Karpas-422 (cell line): ENCODE measurements around the gene HRCT1. TPM values are rescaled to one million over a fixed set of nuclear protein-coding genes. Genes with fewer than 3 reads are reported as not detected.
"Not testable (repeated sequence)": the region's sequence is repeated elsewhere in the genome, so short reads cannot be mapped to it uniquely, and the experiment has no call there.

Experiments used
- DNase-seq: peaks from one replicate; pipeline ENCODE4 v3.0.0-alpha.2; 2015
- H2AFZ ChIP-seq: fragments of 200-600 bp; sonication (generic); 2 replicates; pipeline ENCODE4 v1.6.1; 2014; ENCODE audit warnings: antibody characterized with exemption, low read length, mixed read lengths
- H3K27ac ChIP-seq: fragments of 200-600 bp; sonication (generic); 2 replicates; pipeline ENCODE4 v1.5.1; 2014; ENCODE audit warnings: mild to moderate bottlenecking, low read length, moderate library complexity
- H3K27me3 ChIP-seq: fragments of 200-600 bp; sonication (generic); 2 replicates; pipeline ENCODE4 v1.6.1; 2014; ENCODE audit warnings: low read length, mixed read lengths
- H3K36me3 ChIP-seq: fragments of 200-600 bp; sonication (generic); 2 replicates; pipeline ENCODE4 v1.6.1; 2014; ENCODE audit warnings: low read length, mixed read lengths; ENCODE audit not compliant: insufficient read depth
- H3K4me1 ChIP-seq: fragments of 200-600 bp; sonication (generic); 2 replicates; pipeline ENCODE4 v1.6.1; 2014; ENCODE audit warnings: mild to moderate bottlenecking, low read length, mixed read lengths
- H3K4me2 ChIP-seq: fragments of 200-600 bp; sonication (generic); 2 replicates; pipeline ENCODE4 v1.6.1; 2014; ENCODE audit warnings: low read length, low read depth, mild to moderate bottlenecking; ENCODE audit not compliant: poor library complexity, severe bottlenecking
- H3K4me3 ChIP-seq: fragments of 200-600 bp; sonication (generic); 2 replicates; pipeline ENCODE4 v1.5.1; 2014; ENCODE audit warnings: mild to moderate bottlenecking, antibody characterized with exemption, low read length, mixed read lengths
- H3K79me2 ChIP-seq: fragments of 200-600 bp; sonication (generic); 2 replicates; pipeline ENCODE4 v1.6.1; 2014; ENCODE audit warnings: mild to moderate bottlenecking, low read length, mixed read lengths
- H3K9ac ChIP-seq: fragments of 200-600 bp; sonication (generic); 2 replicates; pipeline ENCODE4 v1.6.0; 2014; ENCODE audit warnings: low read length
- H3K9me2 ChIP-seq: fragments of 200-600 bp; sonication (generic), shearing (Covaris generic); replicated peaks from 2 replicates; pipeline ENCODE4 v1.6.0; 2014; ENCODE audit warnings: mild to moderate bottlenecking, low read length, moderate library complexity; ENCODE audit not compliant: insufficient read depth
- H3K9me3 ChIP-seq: fragments of 300-700, 200-600 bp; sonication (generic); 2 replicates; pipeline ENCODE4 v1.6.1; 2014; ENCODE audit warnings: low read length, mixed read lengths
- H4K20me1 ChIP-seq: fragments of 200-600 bp; sonication (generic); 2 replicates; pipeline ENCODE4 v1.6.1; 2014; ENCODE audit warnings: mild to moderate bottlenecking, antibody characterized with exemption, low read length, low read depth; ENCODE audit not compliant: insufficient read depth
- total RNA-seq: library from RNA; depleted of rRNA; stranded (reverse); fragments of >200 nt; shearing (Covaris generic); gene quantifications from 2 replicates; pipeline ENCODE4 v1.2.3, GENCODE V29; 2014; ENCODE audit warnings: low replicate concordance

HRCT1 gene
- total RNA-seq, 1 experiment from 2014 or later, result not detected

- no peaks in the 10 kb centered on the region for H4K20me1 ChIP-seq
- no peaks in the 10 kb centered on the region for H3K36me3 ChIP-seq
- no peak overlapping the region for H2AFZ ChIP-seq
- no peak for DNase-seq
- H3K9me2 ChIP-seq, result no peaks in the 10 kb centered on the region
- no peak overlapping the region for H3K9ac ChIP-seq
- no peaks in the 10 kb centered on the region for H3K79me2 ChIP-seq
- H3K27me3 ChIP-seq, result no peaks in the 10 kb centered on the region
- H3K9me3 ChIP-seq, result no peaks in the 10 kb centered on the region
- H3K4me2 ChIP-seq, result no peak overlapping the region
- H3K4me3 ChIP-seq, result no peak overlapping the region
- no peaks in the 10 kb centered on the region for H3K4me1 ChIP-seq
- H3K27ac ChIP-seq, result no peak overlapping the region
These were observed 25.0 kb downstream of the HRCT1 start for GRCh38 chr9:35930989-35931388.

GRCh38 chr9:35932735-35933134 lies 26.7 kb downstream of the HRCT1 start:
- H3K27me3 ChIP-seq, result no peaks in the 10 kb centered on the region
- H3K4me1 ChIP-seq, result peaks cover 9% of the 10 kb centered on the region
- no peak overlapping the region for H3K9ac ChIP-seq
- H3K4me2 ChIP-seq, result no peak overlapping the region
- no peaks in the 10 kb centered on the region for H3K9me3 ChIP-seq
- H2AFZ ChIP-seq, result no peak overlapping the region
- H3K4me3 ChIP-seq, result no peak overlapping the region
- H3K27ac ChIP-seq, result no peak overlapping the region
- no peaks in the 10 kb centered on the region for H3K79me2 ChIP-seq
- H3K9me2 ChIP-seq, result no peaks in the 10 kb centered on the region
- DNase-seq, result no peak
- no peaks in the 10 kb centered on the region for H4K20me1 ChIP-seq
- H3K36me3 ChIP-seq, result no peaks in the 10 kb centered on the region

- H3K9ac ChIP-seq, result no peak overlapping the region
- H3K4me3 ChIP-seq, result no peak overlapping the region
- H3K79me2 ChIP-seq, result no peaks in the 10 kb centered on the region
- H3K4me1 ChIP-seq, result peaks cover 16% of the 10 kb centered on the region
- H3K27me3 ChIP-seq, result no peaks in the 10 kb centered on the region
- H3K9me2 ChIP-seq, result no peaks in the 10 kb centered on the region
- no peaks in the 10 kb centered on the region for H4K20me1 ChIP-seq
- H3K4me2 ChIP-seq, result no peak overlapping the region
- DNase-seq, result no peak
- H3K27ac ChIP-seq, result no peak overlapping the region
- no peaks in the 10 kb centered on the region for H3K36me3 ChIP-seq
- H3K9me3 ChIP-seq, result no peaks in the 10 kb centered on the region
- H2AFZ ChIP-seq, result no peak overlapping the region
These were observed 27.6 kb downstream of the HRCT1 start for GRCh38 chr9:35933550-35934067.

- not testable (repeated sequence) for H3K9me2 ChIP-seq, H3K4me3 ChIP-seq, H3K36me3 ChIP-seq, DNase-seq, H3K4me2 ChIP-seq, H2AFZ ChIP-seq, H3K79me2 ChIP-seq, H3K27me3 ChIP-seq, H3K9me3 ChIP-seq, H4K20me1 ChIP-seq, H3K9ac ChIP-seq, H3K27ac ChIP-seq
- H3K4me1 ChIP-seq, result peaks cover 16% of the 10 kb centered on the region
These were observed 28.1 kb downstream of the HRCT1 start for GRCh38 chr9:35934069-35934468.

GRCh38 chr9:35935261-35935660 lies 29.3 kb downstream of the HRCT1 start:
- Histone ChIP-seq H3K9me2 (no peaks in the 10 kb centered on the region), H3K9ac (no peak overlapping the region), H3K4me2 (no peak overlapping the region), H3K4me1 (peaks cover 16% of the 10 kb centered on the region), H3K79me2 (no peaks in the 10 kb centered on the region), H2AFZ (no peak overlapping the region), H3K36me3 (no peaks in the 10 kb centered on the region), H4K20me1 (no peaks in the 10 kb centered on the region), H3K27ac (no peak overlapping the region), H3K4me3 (no peak overlapping the region), H3K27me3 (no peaks in the 10 kb centered on the region), H3K9me3 (no peaks in the 10 kb centered on the region)
- DNase-seq, result no peak

GRCh38 chr9:35935755-35936509 lies 29.9 kb downstream of the HRCT1 start:
- Histone ChIP-seq H3K4me3 (no peak overlapping the region), H3K9me3 (no peaks in the 10 kb centered on the region), H3K36me3 (no peaks in the 10 kb centered on the region), H3K9me2 (no peaks in the 10 kb centered on the region), H2AFZ (no peak overlapping the region), H3K9ac (no peak overlapping the region), H3K79me2 (no peaks in the 10 kb centered on the region), H3K27ac (no peak overlapping the region), H3K27me3 (no peaks in the 10 kb centered on the region), H3K4me2 (no peak overlapping the region), H4K20me1 (no peaks in the 10 kb centered on the region), H3K4me1 (peaks cover 16% of the 10 kb centered on the region)
- no peak for DNase-seq

- Histone ChIP-seq H3K27ac (no peak overlapping the region), H3K27me3 (no peaks in the 10 kb centered on the region), H3K4me2 (no peak overlapping the region), H3K4me3 (no peak overlapping the region), H3K9me3 (no peaks in the 10 kb centered on the region), H3K79me2 (no peaks in the 10 kb centered on the region), H3K4me1 (peaks cover 16% of the 10 kb centered on the region), H3K9me2 (no peaks in the 10 kb centered on the region), H4K20me1 (no peaks in the 10 kb centered on the region), H2AFZ (no peak overlapping the region), H3K36me3 (no peaks in the 10 kb centered on the region), H3K9ac (no peak overlapping the region)
- DNase-seq, result no peak
These were observed 31.2 kb downstream of the HRCT1 start for GRCh38 chr9:35937227-35937626.

GRCh38 chr9:35938474-35939356 lies 32.7 kb downstream of the HRCT1 start:
- H2AFZ ChIP-seq, result no peak overlapping the region
- no peak overlapping the region for H3K27ac ChIP-seq

More at GRCh38 chr9:35938474-35939356, 32.7 kb downstream of the HRCT1 start:
- Histone ChIP-seq H3K36me3 (no peaks in the 10 kb centered on the region), H3K79me2 (no peaks in the 10 kb centered on the region), H3K4me1 (peaks cover 16% of the 10 kb centered on the region), H3K4me2 (no peak overlapping the region), H3K9me3 (no peaks in the 10 kb centered on the region), H3K27me3 (no peaks in the 10 kb centered on the region), H4K20me1 (no peaks in the 10 kb centered on the region), H3K9me2 (no peaks in the 10 kb centered on the region), H3K4me3 (no peak overlapping the region), H3K9ac (no peak overlapping the region)
- no peak for DNase-seq
